ENCODE data around the gene CCDC12. TPM values are rescaled to one million over a fixed set of nuclear protein-coding genes. Genes with fewer than 3 reads are reported as not detected.
"Not testable (repeated sequence)": the region's sequence is repeated elsewhere in the genome, so short reads cannot be mapped to it uniquely, and the experiment has no call there.

Gene CCDC12
- total RNA-seq, 2 experiments from 2014 or later: 57.0 to 59.1 TPM

DNA sequence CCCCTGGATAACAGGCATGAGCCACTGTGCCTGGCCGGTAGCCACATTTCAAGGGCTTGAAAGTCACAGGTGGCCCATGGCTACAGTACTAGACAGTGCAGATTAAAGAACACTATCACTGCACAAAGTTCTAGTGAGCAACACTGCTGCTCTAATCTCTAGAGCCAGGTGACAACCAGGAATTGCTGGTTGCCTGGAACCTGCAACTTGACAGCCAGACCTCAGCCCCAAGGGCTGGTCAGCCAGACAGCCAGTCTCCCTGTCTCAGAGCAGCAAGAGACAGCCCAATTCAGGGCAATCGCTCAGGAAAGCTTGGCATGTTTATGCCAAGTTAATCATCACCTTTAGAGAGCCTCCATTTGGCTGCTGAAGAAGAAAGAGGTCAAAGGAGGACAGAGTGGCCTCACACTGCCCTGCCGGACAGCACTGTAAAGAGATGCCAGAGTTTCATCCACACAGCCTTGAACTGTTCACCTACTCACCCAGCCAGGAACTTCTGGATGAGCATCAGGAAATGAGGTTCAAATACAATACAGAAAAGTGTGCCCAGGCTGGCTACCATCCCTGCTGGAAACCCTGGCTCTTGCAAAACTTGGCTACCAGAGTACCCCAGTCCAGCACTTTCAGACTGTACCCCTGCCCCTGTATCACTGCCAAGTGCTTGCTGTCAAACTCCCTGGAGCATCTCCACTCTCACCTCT, 6.0 kb downstream of the CCDC12 start:
- ChIA-PET POLR2A (interaction anchor here (1.0 kb wide), 1 partner anchor 9 kb away, joined by 3 read pairs; the partner anchor contains the start of gene NBEAL2), CTCF (interaction anchor here (0.7 kb wide), 1 partner anchor 9 kb away, joined by 3 read pairs; no protein-coding TSS in a partner anchor)

DNA sequence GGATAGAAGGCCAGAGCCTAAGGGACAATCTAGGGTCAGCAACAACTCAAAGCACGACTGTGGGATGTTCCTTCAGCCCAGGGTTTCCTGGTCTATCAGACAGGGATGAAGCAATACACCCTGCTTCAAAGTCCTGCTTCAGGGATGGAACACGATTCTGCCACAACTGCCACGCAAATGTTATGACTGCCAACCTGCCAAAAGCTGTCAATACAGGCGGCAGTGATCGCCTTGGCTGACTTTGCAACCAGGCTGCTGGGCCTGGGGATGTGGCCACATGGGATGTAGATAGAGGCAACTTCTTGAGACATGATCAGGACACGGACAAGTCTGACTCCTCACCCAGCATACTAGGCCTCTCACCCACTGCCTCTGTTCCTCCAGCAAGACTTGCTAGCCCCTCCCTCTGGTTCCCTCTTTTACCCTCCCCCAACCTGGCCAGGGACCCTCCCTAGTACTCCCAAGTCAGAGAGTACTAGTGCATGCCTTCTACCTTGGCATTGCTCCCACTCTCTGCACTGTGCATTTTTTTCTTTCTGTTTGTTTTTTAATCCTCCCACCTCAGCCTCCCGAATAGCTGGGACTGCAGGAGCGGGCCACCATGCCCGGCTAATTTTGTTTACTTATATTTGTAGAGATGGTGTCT, 7.6 kb downstream of the CCDC12 start:
- POLR2A ChIA-PET: no interaction called here
- CTCF ChIA-PET: no interaction called here

DNA sequence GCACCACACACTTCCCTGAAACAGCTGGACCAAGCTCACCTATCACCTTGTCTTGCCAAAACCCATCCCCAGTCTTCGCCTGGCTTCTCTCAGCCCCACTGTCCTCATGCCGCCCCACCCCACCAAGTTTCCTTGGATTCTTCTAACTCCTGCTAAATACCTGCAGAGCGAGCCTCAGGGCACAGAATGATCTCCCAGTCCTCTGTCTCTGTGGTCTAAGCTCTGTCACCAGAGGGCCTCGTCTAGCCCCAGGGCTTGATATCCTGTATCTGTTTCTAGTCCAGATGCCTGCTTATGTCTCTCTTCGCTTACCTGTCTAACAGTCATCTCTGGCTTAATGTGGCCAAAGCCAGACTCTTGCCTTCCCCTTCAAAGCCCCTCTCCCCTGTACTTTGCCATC, 9.7 kb downstream of the CCDC12 start:
- ChIA-PET POLR2A (interaction anchor here (1.0 kb wide), 2 partner anchors 13 to 19 kb away, joined by 3 to 4 read pairs; partner anchors contain the start of gene NBEAL2), CTCF (interaction anchor here (0.6 kb wide), 1 partner anchor 54 kb away, joined by 3 read pairs; no protein-coding TSS in a partner anchor)

DNA sequence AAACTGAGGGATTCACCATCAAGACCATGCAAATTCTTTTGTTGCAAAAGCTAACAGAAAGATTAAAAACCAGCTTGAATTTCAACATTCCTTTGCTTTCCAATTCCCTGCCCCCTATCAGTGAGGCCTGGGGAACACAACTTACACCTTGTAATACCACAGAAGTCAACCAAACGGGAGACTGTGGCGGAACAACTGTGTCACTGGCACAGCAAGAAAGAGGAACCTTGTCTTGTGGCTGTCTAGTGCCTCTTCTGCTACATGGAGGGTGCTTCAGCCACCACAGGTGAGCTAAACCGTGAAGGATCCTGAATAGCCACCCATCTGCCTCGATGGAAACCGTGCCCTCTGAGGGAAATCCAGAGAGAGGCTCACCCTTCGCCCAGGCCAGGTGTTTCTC, 11.4 kb downstream of the CCDC12 start:
- CTCF ChIA-PET: no interaction called here
- POLR2A ChIA-PET: no interaction called here

DNA sequence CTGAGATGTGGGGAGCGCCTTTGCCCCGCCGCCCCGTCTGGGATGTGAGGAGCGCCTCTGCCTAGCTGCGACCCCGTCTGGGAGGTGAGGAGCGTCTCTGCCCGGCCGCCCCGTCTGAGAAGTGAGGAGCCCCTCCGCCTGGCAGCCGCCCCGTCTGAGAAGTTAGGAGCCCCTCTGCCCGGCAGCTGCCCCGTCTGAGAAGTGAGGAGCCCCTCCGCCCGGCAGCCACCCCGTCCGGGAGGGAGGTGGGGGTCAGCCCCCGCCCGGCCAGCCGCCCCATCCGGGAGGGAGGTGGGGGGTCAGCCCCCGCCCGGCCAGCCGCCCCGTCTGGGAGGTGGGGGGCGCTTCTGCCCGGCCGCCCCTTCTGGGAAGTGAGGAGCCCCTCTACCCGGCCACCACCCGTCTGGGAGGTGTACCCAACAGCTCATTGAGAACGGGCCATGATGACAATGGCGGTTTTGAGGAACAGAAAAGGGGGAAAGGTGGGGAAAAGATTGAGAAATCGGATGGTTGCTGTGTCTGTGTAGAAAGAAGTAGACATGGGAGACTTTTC, 12.4 kb downstream of the CCDC12 start:
- POLR2A ChIA-PET: not testable (repeated sequence)
- CTCF ChIA-PET: interaction anchor here (0.5 kb wide), 1 partner anchor 12 kb away, joined by 3 read pairs; no protein-coding TSS in a partner anchor

DNA sequence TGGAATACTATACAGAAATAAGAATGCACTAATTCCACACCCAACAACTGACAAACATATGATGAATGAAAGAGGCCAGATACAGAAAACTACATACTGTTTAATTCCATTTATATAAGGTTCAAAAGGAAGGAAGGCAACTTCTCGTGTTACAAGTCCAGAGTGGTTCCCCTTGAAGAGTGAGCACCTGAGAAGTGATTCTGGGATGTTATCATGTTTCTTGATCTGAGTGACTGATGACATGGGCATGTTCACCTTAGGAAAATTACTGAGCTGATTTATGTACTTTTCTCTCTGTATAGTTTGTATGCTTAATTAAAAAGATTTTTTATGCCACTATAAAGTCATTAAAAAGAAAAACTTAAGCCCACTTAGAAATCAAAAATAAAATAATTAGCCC, 13.6 kb downstream of the CCDC12 start:
- ChIA-PET POLR2A (no interaction called here), CTCF (no interaction called here)

DNA sequence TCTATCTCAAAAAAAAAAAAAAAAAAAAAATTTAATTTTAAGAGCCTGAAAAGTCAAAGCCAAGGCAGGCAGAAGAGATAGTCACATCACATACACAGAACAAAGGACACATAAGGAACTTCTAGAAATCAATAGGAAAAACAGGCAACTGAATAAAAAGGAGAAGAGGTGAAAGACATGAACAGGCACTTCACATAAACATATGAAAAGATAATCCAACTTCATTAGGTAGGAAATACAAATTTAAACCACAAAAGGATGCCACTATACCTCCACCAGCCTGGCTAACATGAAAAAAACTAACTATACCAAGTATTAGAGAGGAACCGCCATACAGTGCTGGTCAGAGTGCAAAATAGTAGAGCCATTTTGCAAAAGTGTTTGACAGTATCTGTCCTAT, 14.1 kb downstream of the CCDC12 start:
- ChIA-PET CTCF (interaction anchor here (0.7 kb wide), 1 partner anchor 45 kb away, joined by 4 read pairs; no protein-coding TSS in a partner anchor), POLR2A (no interaction called here)

DNA sequence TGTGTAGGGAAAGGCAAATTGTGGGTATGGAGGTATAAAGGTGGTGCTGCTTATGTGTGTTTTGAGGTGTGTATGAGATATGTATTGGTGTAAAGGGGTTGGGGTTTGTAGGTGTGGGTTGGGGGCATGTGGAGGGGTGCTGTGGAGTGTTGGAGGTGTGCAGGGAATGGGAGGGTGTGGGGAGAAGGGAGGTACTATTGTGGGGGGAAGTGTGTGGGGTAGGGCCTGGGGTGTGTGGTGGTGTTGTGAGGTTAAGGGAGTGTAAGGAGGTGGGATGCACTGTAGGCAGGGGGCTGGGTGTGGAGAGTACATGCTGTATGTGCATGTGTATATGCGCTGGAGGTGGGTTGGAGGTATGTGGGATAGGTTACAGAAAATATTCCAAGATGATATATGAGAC, 15.7 kb downstream of the CCDC12 start:
- CTCF ChIA-PET: interaction anchor here (1.5 kb wide), 1 partner anchor 19 kb away, joined by 3 read pairs; the partner anchor contains the start of gene NBEAL2
- POLR2A ChIA-PET: no interaction called here

DNA sequence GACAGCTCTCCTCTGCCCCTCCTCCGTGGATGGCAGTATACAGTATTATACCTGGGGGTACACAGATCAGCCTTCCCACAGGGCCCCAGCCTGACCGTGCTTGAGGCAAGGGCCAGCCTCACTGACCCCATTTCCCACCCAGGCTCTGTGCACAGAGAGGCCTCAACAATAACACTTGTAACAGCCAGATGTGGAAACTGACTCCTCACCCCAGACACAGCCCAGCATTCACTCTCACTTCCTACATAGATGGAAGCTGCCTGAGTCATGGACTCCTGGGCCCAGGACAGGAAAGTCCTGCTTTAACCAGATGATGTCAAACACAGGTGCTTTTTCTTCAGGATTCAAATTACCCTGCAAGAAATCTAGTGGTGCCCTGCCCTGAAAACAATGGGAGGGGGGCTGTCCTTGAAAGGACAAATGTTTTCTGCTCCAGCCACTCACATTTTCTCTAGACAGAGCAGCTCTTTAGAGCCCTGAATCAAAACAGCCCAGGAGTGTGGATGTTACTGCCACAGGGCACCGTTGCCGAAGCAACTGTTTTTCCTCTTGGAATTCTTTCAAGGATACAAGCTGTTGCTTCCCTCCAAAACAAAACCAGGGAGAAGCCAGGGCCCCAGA, 16.4 kb downstream of the CCDC12 start:
- POLR2A ChIA-PET: interaction anchor here (2.0 to 2.5 kb wide), 2 partner anchors 13 to 17 kb away, joined by 9 to 12 read pairs; partner anchors contain the start of gene CCDC12
- CTCF ChIA-PET: interaction anchor here (0.8 to 1.9 kb wide), 5 partner anchors 13 to 38 kb away, joined by 3 to 11 read pairs (median 5); partner anchors contain the start of gene NBEAL2

DNA sequence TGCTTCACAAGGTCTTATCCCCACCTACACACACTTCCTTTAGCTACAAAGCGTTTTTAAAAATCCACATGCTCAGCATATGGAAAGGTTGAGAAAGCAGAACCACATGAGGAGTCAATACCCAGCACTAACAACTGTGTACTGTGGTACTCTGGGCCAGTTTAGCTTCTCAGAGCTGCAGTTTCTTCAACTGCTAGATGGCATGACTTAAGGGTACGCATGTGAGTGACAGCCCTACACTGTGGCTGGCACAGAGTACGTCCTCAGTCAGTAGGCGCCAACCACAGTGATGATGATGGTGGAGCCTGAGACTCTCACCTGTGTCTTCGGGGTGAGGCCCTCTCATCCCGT, 17.4 kb downstream of the CCDC12 start:
- CTCF ChIA-PET: interaction anchor here (0.8 to 1.9 kb wide), 5 partner anchors 12 to 365 kb away, joined by 3 to 11 read pairs (median 5); no protein-coding TSS in a partner anchor
- POLR2A ChIA-PET: interaction anchor here (0.9 to 2.5 kb wide), 6 partner anchors 12 to 324 kb away, joined by 3 to 12 read pairs (median 6); partner anchors contain the start of genes CCDC12, KIF9, KLHL18 and NBEAL2

DNA sequence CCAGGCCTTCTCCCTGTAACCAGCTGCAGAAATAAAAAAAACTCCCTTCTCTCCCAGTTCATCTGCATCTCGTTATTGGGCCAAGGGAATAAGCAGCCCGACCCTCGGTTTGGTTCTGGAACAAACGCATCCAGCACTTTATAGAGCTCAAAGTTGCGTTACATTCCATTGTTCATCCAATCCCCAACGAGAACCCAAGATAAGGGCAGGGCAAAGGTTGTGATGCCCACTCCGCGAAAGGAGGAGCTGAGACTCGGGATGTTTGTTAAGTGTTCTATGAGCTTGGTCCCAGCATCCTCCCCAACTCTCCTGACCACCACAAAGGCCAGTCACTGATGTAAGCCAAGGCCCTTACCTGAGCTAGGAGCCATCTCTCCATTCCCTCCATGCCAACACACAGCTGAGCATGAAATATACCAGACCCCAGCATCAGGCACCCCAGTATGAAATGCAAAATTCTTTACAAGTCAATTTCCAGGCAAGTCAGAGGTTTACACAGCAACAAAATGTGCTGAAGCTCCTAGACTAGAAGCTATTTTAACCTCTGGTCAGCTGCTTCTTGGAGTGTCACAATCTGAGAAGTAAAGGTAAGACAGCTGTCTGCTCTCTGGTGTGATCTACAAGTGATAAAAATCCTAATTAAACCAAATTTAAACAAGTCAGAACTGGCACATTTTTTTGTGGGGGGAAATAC, 17.9 kb downstream of the CCDC12 start:
- ChIA-PET CTCF (interaction anchor here (1.0 to 1.9 kb wide), 5 partner anchors 12 to 366 kb away, joined by 3 to 11 read pairs (median 4); no protein-coding TSS in a partner anchor), POLR2A (interaction anchor here (0.9 to 2.5 kb wide), 6 partner anchors 11 to 324 kb away, joined by 3 to 12 read pairs (median 6); partner anchors contain the start of genes CCDC12, KIF9, KLHL18 and NBEAL2)

DNA sequence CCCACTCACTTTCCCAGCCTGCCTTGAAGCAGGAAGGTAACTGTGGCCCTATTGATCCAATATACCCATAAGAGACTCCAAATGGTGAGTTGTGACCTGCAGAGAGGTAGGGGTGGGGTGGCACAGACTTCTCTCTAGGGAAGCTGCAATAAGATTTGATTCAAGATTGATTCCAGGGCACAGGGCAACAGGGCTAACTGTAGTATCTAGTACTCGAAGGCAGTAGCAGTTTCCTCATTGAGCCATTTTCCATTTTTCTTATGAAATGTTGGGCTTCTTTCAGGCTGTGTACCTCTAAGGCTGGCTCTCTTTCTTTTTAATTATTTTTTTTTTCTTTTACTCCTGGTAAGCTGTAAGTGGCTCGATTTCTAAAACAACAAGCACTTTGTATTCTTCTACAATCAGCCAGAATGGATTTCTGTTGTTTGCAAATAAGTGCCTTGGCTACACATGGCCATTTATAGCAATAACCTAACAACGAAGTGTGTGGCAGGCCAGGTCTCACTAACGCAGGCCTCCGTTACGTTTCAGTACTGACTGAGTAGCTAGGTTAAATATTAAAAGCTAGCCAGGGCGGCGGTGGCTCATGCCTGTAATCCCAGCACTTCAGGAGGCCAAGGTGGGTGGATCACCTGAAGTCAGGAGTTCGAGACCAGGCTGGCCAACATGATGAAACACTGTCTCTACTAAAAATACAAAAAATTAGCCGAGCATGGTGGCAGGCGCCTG, 19.3 kb downstream of the CCDC12 start:
- ChIA-PET POLR2A (interaction anchor here (0.7 kb wide), 1 partner anchor 1168 kb away, joined by 7 read pairs; no protein-coding TSS in a partner anchor), CTCF (interaction anchor here (1.1 kb wide), 1 partner anchor 10 kb away, joined by 7 read pairs; no protein-coding TSS in a partner anchor)

DNA sequence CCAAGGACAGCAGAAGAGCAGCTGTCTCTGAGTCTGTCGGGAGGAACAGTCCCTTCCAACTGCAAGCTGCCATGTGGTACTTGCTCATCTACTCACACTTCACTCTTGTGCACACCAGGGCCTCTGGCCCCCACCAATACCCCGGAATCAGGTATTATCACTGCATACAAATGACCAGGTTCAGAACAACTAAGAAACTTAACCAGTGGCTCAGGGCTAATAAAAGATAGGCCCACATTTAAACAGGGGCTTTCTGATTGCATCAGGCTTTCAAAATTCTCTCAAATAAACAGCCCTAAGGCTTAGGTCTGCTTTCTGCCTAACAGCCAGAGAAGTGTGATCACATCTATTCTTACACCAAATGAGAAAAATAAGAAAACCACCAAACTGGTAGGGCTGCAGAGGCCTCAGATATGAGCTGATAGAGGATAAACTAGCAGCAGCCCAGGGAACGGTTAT, 20.7 kb downstream of the CCDC12 start:
- POLR2A ChIA-PET: no interaction called here
- CTCF ChIA-PET: no interaction called here

DNA sequence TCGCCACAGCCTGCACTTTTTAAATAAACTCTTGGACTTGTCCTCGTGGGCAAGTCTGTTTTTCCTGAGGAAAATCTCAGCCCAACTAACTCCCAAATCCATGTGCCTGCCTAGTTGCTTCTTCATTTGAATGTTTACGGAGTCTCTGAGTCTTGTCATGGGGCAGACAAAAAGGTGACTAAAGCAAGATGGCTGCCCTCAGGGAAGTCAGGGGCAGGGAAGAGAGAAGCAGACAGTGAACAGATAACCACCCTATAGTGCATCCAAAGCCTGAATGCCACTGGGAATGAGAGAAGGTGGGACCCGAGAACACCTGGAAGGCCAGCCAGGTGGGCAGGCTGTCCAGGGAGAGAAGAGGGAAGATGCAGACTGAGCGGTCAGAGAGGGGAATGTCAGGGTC, 21.4 kb downstream of the CCDC12 start:
- CTCF ChIA-PET: interaction anchor here (1.3 kb wide), 1 partner anchor 43 kb away, joined by 6 read pairs; no protein-coding TSS in a partner anchor
- POLR2A ChIA-PET: no interaction called here

DNA sequence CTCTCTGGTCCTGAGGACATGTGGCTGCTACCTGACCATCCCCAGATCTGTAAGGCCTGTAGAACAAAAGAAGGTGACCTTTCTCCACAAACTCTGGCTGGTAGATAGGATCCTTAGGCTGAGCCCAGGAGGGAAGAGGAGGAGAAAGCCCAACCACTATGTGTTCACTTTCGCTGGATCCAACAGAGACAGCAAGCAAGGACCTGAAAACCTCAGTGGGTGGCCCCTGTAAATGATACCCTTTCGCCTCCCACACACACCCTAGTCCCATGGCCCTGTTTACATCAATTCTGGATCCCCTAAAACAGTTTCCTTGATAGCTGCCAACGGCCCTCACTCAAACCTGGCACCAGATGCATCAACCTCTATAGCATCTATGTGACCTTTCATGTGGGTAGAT, 22.4 kb downstream of the CCDC12 start:
- CTCF ChIA-PET: interaction anchor here (0.9 to 1.3 kb wide), 2 partner anchors 23 to 44 kb away, joined by 6 to 7 read pairs; no protein-coding TSS in a partner anchor

DNA sequence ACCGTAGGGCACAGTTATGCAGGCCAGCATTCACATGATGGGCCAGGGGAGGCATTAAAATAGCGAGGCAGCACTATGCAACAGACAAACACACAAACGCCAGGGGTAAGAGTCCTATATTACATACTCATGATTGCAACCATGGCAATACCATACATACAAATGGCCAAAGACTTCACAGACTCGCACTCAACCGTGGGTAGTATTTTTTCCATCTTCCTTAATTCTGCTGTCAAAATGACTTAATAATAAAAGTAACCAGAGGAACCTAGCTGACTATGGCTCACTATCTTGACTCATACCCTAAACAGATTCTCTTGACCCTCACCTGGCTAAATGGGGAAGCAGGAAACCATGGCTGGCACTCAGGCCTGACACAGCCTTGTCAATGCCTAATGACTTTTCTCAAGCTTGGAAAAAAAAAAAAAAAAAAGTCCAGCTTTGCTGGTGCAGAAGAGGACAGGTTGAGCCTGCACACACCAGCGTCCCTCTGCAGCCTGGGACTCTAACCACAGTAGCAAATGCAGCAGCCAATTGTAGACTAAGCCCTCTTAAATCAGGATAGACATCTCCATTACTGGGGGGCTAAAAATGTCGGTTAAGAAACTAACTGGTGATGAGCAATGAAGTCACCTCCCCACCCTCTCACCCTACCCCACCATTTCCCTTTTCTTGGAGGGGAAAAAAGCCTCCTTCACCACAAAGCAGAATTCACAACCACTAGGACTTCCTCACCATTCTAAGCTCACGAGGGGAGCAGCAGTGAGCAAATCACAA, 23.1 kb downstream of the CCDC12 start:
- ChIA-PET POLR2A (interaction anchor here (0.5 to 1.2 kb wide), 3 partner anchors 14 to 814 kb away, joined by 3 to 8 read pairs (median 4); no protein-coding TSS in a partner anchor), CTCF (interaction anchor here (0.9 to 1.3 kb wide), 2 partner anchors 24 to 45 kb away, joined by 6 to 7 read pairs; no protein-coding TSS in a partner anchor)

More for the DNA sequence above, 22.4 kb downstream of the CCDC12 start:
- POLR2A ChIA-PET: interaction anchor here (0.6 to 1.2 kb wide), 2 partner anchors 13 to 813 kb away, joined by 4 to 8 read pairs; no protein-coding TSS in a partner anchor

DNA sequence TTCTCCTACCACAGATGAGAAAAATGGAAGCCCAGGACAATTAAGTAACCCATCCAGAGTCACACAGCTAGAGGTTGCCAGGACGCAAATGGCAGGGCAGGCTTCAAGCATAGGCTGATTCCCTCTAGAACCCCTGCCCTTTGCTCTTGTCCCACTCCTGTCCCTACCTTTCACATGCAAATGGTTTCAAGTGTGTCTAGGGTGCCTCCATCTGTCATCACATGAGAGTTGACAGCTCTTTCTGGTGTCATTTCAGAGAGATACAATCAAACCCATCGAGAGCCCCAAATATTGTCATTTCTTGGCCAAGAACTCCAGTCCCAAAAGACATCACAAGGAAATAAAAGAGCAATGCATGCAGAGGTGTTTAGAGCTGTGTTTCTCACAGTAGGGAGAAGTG, 23.7 kb downstream of the CCDC12 start:
- CTCF ChIA-PET: no interaction called here
- POLR2A ChIA-PET: interaction anchor here (0.5 kb wide), 1 partner anchor 20 kb away, joined by 3 read pairs; no protein-coding TSS in a partner anchor
